SK-MEL-5 (cell line): ENCODE measurements around the gene ZSWIM9. TPM values are rescaled to one million over a fixed set of nuclear protein-coding genes. Genes with fewer than 3 reads are reported as not detected.

Experiments
- DNase-seq: peaks from one replicate; pipeline ENCODE4 v3.0.0-alpha.2; 2016; ENCODE audit warnings: low read depth, low spot score
- in situ Hi-C: cut with HindIII; loops from 2 replicates; pipeline ENCODE4 v1.10.0; 2016; ENCODE audit warnings: low sequenced_read_pairs, high pct_unique_total_duplicates, low pct_unique_long_range_greater_than_20kb
- total RNA-seq: library from RNA; depleted of rRNA; stranded (reverse); fragments of >200 nt; shearing (Covaris generic); gene quantifications from 2 replicates; pipeline ENCODE4 v1.2.3, GENCODE V29; 2014; rRNA removed

The ZSWIM9 gene
- total RNA-seq, 1 experiment from 2014 or later = 1.3 TPM

DNA sequence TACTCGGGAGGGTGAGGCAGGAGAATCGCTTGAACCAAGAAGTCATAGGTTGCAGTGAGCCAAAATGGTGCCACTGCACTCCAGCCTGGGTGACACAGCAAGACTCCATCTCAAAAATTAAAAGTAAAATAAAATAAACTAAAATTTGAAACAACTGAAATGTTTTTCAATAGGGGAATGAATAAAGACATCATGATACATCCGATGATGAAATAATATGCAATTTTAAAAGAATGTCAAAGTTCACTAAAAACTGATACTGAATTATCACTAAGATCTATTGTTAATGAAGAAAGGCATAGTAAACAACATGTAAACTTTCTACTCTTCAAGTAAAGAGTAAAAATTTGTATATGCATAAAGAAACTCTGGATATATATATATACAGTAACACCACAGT is 76.7 kb downstream of the ZSWIM9 start:
- in situ Hi-C loops = no loop called here
- DNase-seq = no peak

Other genes with a start within 250 kb of the ZSWIM9 start
- gene BSPH1, start 178.5 kb upstream of the ZSWIM9 start, total RNA-seq = not detected in 2 replicates
- 7.3 and 8.6 TPM in 2 replicates for gene ELSPBP1, start 176.0 kb upstream of the ZSWIM9 start, total RNA-seq
- gene CABP5, start 126.6 kb upstream of the ZSWIM9 start, total RNA-seq = not detected in 2 replicates
- 1.7 and 2.3 TPM in 2 replicates for gene PLA2G4C, start 59.9 kb upstream of the ZSWIM9 start, total RNA-seq
- 31.8 and 36.1 TPM in 2 replicates for gene LIG1, start 336 bp upstream of the ZSWIM9 start, total RNA-seq
- 12.5 and 17.3 TPM in 2 replicates for gene CARD8, start 85.2 kb downstream of the ZSWIM9 start, total RNA-seq
- gene ZNF114, start 99.4 kb downstream of the ZSWIM9 start, total RNA-seq = 26.5 and 29.8 TPM in 2 replicates
- gene EMP3, start 154.9 kb downstream of the ZSWIM9 start, total RNA-seq = 184 and 193 TPM in 2 replicates
- 2.4 and 4.4 TPM in 2 replicates for gene TMEM143, start 193.3 kb downstream of the ZSWIM9 start, total RNA-seq
- gene SYNGR4, start 193.7 kb downstream of the ZSWIM9 start, total RNA-seq = not detected in 2 replicates
- gene KDELR1, start 220.9 kb downstream of the ZSWIM9 start, total RNA-seq = 82.2 and 97.9 TPM in 2 replicates
- gene GRIN2D, start 223.0 kb downstream of the ZSWIM9 start, total RNA-seq = 0.08 TPM in 1 of 2 replicates, not detected in the other